ENCODE data around the gene RAB15. TPM values are rescaled to one million over a fixed set of nuclear protein-coding genes. Genes with fewer than 3 reads are reported as not detected.

The RAB15 gene
- total and polyA plus RNA-seq, 2 of the 8 experiments (the other 6 are each of a cell fraction or from before 2014, with no cell fraction given) = 38.8 to 58.1 TPM

GRCh38 chr14:64930085-64930843, 41.9 kb downstream of the RAB15 start:
- Histone ChIP-seq H3K36me3 (ENCODE audit: control insufficient read depth in 2 of 4, insufficient read depth in 4 of 4, low read length in 3 of 4) (peaks cover 7 to 34% (median 11%) of the 10 kb centered on the region in 4 experiments), H3K9ac (replicated peaks in 1 of 4; ENCODE audit: extremely low read depth in 1 of 4, low read depth in 3 of 4, low read length in 3 of 4) (no peak overlapping the region), H3K27ac (ENCODE audit: low read depth, low read length) (no peak overlapping the region), H4K5ac (ENCODE audit: insufficient read length, low read depth, low read length) (no peak overlapping the region), H3K79me1 (ENCODE audit: low read depth, low read length) (no peaks in the 10 kb centered on the region), H2AK5ac (ENCODE audit: low read depth, low read length) (no peak overlapping the region), H3K9me3 (ENCODE audit: insufficient read depth in 2 of 2, low read depth in 1 of 2, low read length in 1 of 2) (no peaks in the 10 kb centered on the region), H2BK20ac (ENCODE audit: low read length) (no peak overlapping the region), H4K20me1 (replicated peaks in 1 of 2; ENCODE audit: control insufficient read depth in 1 of 2, insufficient read depth in 2 of 2, low read length in 2 of 2) (no peaks in the 10 kb centered on the region), H2BK15ac (ENCODE audit: low read length) (no peak overlapping the region), H3K4me1 (replicated peaks in 1 of 4; ENCODE audit: control insufficient read depth in 3 of 4, insufficient read depth in 4 of 4, low read length in 3 of 4) (peaks cover 0 to 3% (median 0%) of the 10 kb centered on the region in 4 experiments; a peak in 1 of 7 replicates), H2BK12ac (ENCODE audit: low read depth, low read length) (no peak overlapping the region), H3K79me2 (ENCODE audit: control insufficient read depth in 1 of 2, insufficient read depth in 2 of 2, low read length in 2 of 2) (no peaks in the 10 kb centered on the region), H3K56ac (replicated peaks; ENCODE audit: insufficient read length, low read depth, low read length) (no peak overlapping the region), H3K18ac (ENCODE audit: extremely low read depth, low read length) (no peak overlapping the region), H3K23me2 (ENCODE audit: low read depth, low read length) (no peaks in the 10 kb centered on the region), H3K27me3 (replicated peaks in 1 of 4; ENCODE audit: control insufficient read depth in 3 of 4, extremely low read depth in 1 of 4, insufficient read depth in 3 of 4, low read length in 3 of 4) (no peaks in the 10 kb centered on the region), H3K4me3 (ENCODE audit: extremely low read depth in 1 of 4, insufficient read depth in 2 of 4, low read depth in 3 of 4, low read length in 4 of 4) (no peak overlapping the region), H4K91ac (replicated peaks; ENCODE audit: insufficient read length, low read length) (no peak overlapping the region), H3K4me2 (ENCODE audit: insufficient read depth in 1 of 2, low read depth in 2 of 2, low read length in 2 of 2) (no peak overlapping the region), H2BK120ac (replicated peaks; ENCODE audit: low read depth, low read length) (no peak overlapping the region), H3K23ac (ENCODE audit: insufficient read length) (no peak overlapping the region), H3K4ac (replicated peaks; ENCODE audit: insufficient read length, low read depth, low read length) (no peak overlapping the region), H4K8ac (ENCODE audit: extremely low read depth, insufficient read depth, low read length) (no peak overlapping the region), H3K14ac (ENCODE audit: insufficient read length) (no peak overlapping the region), H2BK5ac (ENCODE audit: low read depth, low read length) (no peak overlapping the region), H2AFZ (ENCODE audit: low read length) (no peak overlapping the region)
- 90% methylated on average over 3 of the region's 3 CpGs; no CpG with 5 or more reads in 1 of the 2 experiments for WGBS, 2 experiments (ENCODE audit: extremely low coverage in 1 of 2, insufficient coverage in 1 of 2, insufficient read length in 1 of 2, insufficient replicate concordance in 2 of 2, low coverage in 1 of 2, low lambda C conversion rate in 2 of 2, missing lambda C conversion rate in 1 of 2)
- CTCF ChIA-PET (ENCODE audit: partially characterized antibody) = interaction anchor here (0.6 kb wide), 1 partner anchor 11 kb away, joined by 3 read pairs; no protein-coding TSS in a partner anchor
- DNase-seq (ENCODE audit: low read depth in 1 of 2, low spot score in 2 of 2) = no peak
- POLR2A ChIA-PET (ENCODE audit: partially characterized antibody) = interaction anchor here (3.0 kb wide), 1 partner anchor 16 kb away, joined by 10 read pairs; the partner anchor contains the start of gene CHURC1
- FAIRE-seq = no peak
- TF ChIP-seq KDM1A (IDR thresholded peaks at IDR 0.05; ENCODE audit: borderline replicate concordance, low read length) (no peak), BACH1 (IDR thresholded peaks at IDR 0.05; ENCODE audit: low read length) (no peak), ATF2 (IDR thresholded peaks at IDR 0.05; ENCODE audit: low read length) (no peak), CREB1 (IDR thresholded peaks at IDR 0.05) (no peak), ATF3 (IDR thresholded peaks at IDR 0.05; ENCODE audit: insufficient read depth, low read depth, low read length) (no peak), MAX (IDR thresholded peaks at IDR 0.05) (no peak), BCL11A (IDR thresholded peaks at IDR 0.05; ENCODE audit: low read depth in 2 of 2, low read length in 2 of 2) (no peak), JUND (IDR thresholded peaks at IDR 0.05; ENCODE audit: low read length) (no peak)

Data from H1 (cell line).